Measurements from ENCODE around the gene LPCAT2.

The LPCAT2 gene

DNA sequence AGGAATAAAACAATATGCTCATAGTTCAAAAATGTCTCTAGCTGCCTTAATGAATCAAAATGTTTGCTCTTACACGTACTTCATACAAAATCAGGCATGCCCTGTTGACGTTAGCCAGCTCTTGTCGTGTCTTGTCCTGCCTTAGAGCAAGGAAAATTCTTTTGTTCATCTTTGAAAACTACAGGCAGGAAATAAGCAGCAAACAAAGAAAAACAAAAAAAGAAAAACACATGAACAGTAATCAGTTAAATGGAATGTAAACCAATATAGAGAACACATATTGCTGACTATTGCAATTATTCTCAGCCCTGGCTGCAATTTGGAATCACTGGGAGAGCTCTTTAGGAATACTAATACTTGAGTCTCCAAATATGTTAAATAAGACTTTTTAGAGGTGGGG, 59.3 kb downstream of the LPCAT2 start:
- DNase-seq: no peak
- Histone ChIP-seq H3K9me3 (no peaks in the 10 kb centered on the region), H3K36me3 (peaks cover 22% of the 10 kb centered on the region), H3K4me1 (peaks cover 18% of the 10 kb centered on the region), H3K27me3 (no peaks in the 10 kb centered on the region), H3K4me3 (ENCODE audit: low read depth, low read length) (no peak overlapping the region)
- TF ChIP-seq, protein P1, sequence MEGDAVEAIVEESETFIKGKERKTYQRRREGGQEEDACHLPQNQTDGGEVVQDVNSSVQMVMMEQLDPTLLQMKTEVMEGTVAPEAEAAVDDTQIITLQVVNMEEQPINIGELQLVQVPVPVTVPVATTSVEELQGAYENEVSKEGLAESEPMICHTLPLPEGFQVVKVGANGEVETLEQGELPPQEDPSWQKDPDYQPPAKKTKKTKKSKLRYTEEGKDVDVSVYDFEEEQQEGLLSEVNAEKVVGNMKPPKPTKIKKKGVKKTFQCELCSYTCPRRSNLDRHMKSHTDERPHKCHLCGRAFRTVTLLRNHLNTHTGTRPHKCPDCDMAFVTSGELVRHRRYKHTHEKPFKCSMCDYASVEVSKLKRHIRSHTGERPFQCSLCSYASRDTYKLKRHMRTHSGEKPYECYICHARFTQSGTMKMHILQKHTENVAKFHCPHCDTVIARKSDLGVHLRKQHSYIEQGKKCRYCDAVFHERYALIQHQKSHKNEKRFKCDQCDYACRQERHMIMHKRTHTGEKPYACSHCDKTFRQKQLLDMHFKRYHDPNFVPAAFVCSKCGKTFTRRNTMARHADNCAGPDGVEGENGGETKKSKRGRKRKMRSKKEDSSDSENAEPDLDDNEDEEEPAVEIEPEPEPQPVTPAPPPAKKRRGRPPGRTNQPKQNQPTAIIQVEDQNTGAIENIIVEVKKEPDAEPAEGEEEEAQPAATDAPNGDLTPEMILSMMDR (IDR thresholded peaks at IDR 0.05; ENCODE audit: low read depth, low read length): no peak

GRCh38 chr16:55569025-55569424, 60.2 kb downstream of the LPCAT2 start:
- peaks cover 16% of the 10 kb centered on the region for H3K36me3 ChIP-seq
- no peak for DNase-seq
- peaks cover 13% of the 10 kb centered on the region for H3K4me1 ChIP-seq
- TF ChIP-seq, protein P1 (IDR thresholded peaks at IDR 0.05; ENCODE audit: low read depth, low read length): no peak
- no peaks in the 10 kb centered on the region for H3K27me3 ChIP-seq
- no peaks in the 10 kb centered on the region for H3K9me3 ChIP-seq
- no peak overlapping the region for H3K4me3 ChIP-seq (ENCODE audit: low read depth, low read length)

DNA sequence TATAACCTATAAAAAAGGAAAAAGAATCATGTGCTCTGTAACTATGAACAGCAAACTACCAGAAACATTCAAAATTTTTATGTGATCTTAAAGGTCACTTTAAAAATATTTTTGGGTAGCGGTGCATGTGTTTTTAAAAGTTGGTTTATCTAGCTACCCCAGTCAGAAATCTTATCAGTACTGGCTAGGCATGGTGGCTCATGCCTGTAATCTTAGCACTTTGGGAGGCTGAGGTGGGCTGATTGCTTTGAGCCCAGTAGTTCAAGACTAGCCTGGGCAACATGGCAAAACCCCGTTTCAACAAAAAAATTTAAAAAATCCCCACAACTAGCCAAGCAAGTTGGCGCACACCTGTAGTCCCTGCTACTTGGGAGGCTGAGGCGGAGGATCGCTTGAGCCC, 61.3 kb downstream of the LPCAT2 start:
- peaks cover 12% of the 10 kb centered on the region for H3K4me1 ChIP-seq
- H3K36me3 ChIP-seq: peaks cover 13% of the 10 kb centered on the region
- no peaks in the 10 kb centered on the region for H3K9me3 ChIP-seq
- no peak for DNase-seq
- TF ChIP-seq, protein P1 (IDR thresholded peaks at IDR 0.05; ENCODE audit: low read depth, low read length): no peak
- no peak overlapping the region for H3K4me3 ChIP-seq (ENCODE audit: low read depth, low read length)
- no peaks in the 10 kb centered on the region for H3K27me3 ChIP-seq

DNA sequence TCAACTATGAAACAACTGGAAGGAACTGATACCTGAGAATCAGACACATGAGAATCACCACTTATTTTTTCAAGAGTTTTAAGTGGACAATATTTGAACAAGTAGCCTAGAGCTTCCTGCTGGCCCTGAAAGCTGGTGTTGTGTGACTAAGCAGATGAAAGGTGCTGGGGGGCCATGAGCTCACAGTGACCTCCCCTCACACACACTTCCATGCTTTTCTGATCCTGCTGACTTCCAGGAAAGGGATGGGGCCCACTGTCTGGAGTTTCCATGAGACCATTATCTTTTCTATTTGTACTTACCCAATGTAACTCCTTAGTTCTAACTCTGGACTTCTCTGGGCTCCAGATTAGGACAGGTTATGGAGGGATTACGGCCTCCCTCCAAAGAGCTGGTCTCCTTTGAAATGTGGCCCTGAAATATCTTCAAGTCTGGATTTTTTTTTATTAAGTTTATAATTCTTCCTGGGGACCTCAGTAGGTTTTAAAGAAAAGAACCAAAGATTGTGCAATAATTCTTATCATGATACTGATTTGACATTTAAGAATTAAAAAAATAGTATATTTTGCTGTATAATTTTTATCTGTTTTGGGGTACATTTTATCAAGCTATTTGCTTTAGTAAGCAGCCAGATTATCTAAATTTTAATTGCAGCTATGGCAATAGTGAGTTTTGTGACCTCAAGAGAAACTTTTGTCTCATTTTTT, 62.5 kb downstream of the LPCAT2 start:
- no peak overlapping the region for H3K4me3 ChIP-seq (ENCODE audit: low read depth, low read length)
- peaks cover 12% of the 10 kb centered on the region for H3K4me1 ChIP-seq
- H3K9me3 ChIP-seq: no peaks in the 10 kb centered on the region
- DNase-seq: no peak
- no peaks in the 10 kb centered on the region for H3K27me3 ChIP-seq
- peaks cover 20% of the 10 kb centered on the region for H3K36me3 ChIP-seq
- TF ChIP-seq, protein P1 (IDR thresholded peaks at IDR 0.05; ENCODE audit: low read depth, low read length): no peak

DNA sequence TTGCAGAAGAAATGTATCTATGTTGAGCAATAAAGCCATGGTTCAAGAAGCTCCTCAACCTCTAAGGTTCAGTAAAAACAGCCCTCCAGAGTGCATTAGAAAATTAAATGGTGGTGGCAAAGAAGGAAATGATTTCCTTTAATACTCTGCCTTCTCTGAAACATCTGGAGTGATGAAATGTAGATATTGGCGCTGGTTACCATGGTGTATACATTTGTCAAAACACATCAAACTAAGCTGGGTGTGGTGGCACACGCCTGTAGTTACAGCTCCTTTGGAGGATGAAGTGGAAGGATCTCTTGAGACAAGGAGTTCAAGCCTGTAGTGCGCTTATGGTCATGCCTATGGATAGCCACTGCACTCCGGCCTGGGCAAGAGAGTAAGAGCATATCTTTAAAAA, 63.6 kb downstream of the LPCAT2 start:
- DNase-seq: no peak
- peaks cover 12% of the 10 kb centered on the region for H3K4me1 ChIP-seq
- H3K9me3 ChIP-seq: no peaks in the 10 kb centered on the region
- no peak overlapping the region for H3K4me3 ChIP-seq (ENCODE audit: low read depth, low read length)
- H3K36me3 ChIP-seq: peaks cover 10% of the 10 kb centered on the region
- no peaks in the 10 kb centered on the region for H3K27me3 ChIP-seq
- TF ChIP-seq, protein P1 (IDR thresholded peaks at IDR 0.05; ENCODE audit: low read depth, low read length): no peak

DNA sequence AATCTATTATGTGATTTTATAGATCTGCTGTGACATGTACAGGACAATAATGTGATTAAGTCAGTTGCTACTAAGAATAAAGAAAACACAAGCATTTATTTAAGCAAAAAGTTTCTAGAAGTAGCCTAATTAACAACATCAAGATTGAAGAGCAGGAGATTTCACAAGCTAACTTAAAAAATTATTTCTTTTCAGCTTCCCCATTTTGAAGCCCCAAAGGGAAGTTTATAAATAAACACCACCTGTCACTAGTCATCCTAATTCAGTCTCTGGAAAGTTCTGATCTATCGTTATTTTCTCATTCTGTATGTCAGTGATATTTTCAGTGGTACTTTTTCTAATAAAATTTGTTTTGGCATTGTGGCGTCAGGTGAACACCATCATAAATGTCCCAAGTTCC, 65.9 kb downstream of the LPCAT2 start:
- no peak for DNase-seq
- Histone ChIP-seq H3K4me3 (ENCODE audit: low read depth, low read length) (no peak overlapping the region), H3K4me1 (no peaks in the 10 kb centered on the region; the same call in 1 of the 2 replicates), H3K27me3 (no peaks in the 10 kb centered on the region), H3K36me3 (peaks cover 31% of the 10 kb centered on the region), H3K9me3 (no peaks in the 10 kb centered on the region; the same call in 1 of the 2 replicates)
- TF ChIP-seq, protein P1 (IDR thresholded peaks at IDR 0.05; ENCODE audit: low read depth, low read length): no peak

All from BE2C (cell line).